Activated naive CD4-positive, alpha-beta T cell (primary cell): ENCODE measurements around the gene HEBP2.

ENCODE experiments used
- DNase-seq, 4 experiments: peaks; one replicate each; lab custom pipeline; 2025; lab: John Stamatoyannopoulos, UW

The HEBP2 gene

DNA sequence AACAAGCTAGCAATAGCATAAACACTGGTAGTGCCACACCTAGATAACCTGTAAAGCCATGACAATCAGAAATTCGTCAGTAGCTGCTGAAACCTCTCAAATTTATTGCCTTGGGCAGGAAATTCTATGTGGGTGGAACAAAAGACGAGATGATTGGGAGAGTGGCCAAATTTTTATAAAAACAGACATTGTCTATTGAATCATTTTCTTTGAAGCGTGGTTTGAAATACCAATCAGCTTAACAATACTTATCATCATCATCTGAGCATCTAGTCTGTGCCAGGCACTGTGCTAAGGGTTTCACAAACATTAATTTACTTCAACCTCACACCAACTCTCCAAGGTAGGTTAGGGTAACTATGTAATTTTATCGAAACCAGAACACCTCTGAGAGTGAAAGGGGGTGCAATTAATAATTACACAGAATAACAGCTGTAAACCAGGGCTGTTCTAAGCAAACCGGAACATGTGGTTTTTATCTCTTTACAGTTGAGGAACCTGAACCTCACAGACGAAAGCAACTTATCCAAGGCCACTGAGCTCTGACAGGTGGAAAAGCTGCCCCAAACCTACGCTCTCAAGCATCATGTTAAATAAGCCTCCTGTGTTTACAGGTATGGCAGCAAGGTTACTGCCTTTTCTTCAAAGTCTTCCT, 51.9 kb downstream of the HEBP2 start:
- no peak for DNase-seq

DNA sequence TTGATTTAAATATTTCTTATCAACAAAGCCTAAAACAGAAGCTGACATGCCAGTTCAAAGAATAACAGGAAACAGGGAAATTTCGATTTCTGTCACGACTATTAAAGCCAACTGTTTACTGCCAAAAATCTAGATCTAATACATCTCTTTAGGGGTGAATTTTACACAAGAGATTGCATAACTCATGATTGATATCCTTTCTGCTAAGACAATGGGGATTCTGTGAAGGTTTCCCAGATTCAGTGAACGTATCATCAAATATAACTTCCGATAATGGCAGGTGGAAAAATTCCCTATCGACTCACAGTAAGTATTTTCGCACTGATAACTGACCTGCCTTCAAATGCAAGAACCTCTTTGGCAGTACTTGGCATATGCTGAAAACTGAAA, 52.4 kb downstream of the HEBP2 start:
- no peak for DNase-seq

- DNase-seq, result no peak
Measured at GRCh38 chr6:138461647-138462046, 57.6 kb downstream of the HEBP2 start.

DNA sequence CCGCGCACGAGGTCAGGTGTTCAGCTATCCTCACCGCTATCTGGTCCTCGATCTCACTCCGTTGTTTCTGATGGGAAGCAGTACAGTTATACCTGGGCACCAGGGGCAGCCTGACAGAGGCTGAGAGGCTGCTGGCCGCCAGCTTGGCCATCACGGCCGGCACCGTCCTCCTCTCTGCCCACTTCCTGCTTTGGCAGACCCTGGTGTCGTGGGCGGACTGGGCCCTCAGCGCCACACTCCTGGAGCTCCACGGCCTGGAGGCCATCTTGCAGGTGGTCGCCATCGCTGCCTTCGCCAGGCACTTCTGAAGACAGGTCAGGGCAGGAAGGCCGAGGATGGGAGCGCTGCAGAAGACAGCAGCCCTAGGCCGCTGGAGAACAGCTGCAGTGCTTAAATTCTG, 60.1 kb downstream of the HEBP2 start:
- no peak for DNase-seq

DNA sequence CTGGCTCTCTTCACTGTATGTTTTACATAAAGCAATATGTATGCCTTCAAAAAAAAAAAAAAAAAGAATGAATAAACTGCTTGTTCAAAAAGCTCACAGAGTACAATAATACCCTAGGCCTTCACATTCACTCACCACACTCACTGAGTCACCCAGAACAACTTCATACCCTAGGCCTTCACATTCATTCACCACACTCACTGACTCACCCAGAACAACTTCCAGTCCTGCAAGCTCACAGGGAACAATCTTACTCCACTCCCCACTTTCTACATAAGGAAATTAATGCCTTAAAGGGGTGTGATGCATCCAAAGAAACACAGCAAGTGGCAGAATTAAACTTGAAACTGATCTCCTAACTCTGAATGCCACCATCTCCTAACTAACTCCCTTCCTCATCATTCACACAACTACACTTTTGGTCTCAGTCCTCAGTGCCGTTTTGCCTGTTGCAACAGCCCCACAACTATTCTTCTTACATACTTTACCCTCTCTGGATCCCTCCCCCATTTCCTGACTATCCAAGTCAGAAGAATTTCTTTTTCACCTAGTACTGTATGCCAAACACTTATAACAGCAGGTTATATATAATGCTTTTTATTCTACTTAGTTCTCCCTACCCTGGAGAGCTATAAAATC, 61.1 kb downstream of the HEBP2 start:
- DNase-seq, result no peak

DNA sequence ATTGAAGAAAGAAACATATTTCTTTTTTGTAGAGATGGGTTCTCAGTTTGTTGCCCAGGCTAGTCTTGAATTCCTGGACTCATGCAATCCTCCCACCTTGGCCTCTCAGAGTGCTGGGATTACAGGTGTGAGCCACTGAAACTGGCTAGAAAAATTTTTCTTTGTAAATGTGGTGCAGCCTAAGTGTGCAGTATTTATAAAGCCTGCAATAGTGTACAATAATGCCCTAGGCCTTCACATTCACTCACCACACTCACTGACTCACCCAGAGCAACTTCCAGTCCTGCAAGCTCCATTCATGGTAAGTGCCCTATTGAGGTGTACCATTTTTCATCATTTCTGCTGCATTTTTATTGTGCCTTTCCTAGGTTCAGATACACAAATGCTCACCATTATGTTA, 63.9 kb downstream of the HEBP2 start:
- DNase-seq, result no peak

DNA sequence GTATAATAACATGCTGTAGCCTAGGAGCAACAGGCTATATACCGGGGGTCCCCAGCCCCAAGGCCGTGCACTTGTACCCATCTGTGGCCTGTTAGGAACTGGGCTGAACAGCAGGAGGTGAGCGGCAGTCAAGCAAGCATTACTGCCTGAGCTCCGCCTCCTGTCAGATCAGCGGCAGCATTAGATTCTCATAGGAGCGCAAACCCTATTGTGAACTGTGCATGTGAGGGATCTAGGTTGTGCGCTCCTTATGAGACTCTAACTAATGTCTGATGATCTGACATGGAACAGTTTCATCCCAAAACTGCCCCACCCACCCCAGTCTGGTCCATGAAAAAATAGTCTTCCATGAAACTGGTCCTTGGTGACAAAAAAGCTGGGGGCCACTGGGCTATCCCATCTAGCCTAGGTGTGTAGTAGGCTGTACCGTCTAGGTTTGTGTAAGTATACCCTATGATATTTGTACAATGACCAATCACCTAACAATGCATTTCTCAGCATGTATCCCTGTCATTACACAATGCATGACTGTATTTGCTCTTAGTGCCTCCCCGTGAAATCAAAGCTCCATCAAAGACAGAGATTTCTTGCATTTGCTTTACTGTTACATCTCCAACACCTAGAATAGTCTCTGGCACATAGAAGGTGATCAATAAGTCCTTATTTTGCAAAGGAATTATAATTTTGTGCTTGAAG, 64.4 kb downstream of the HEBP2 start:
- DNase-seq, result no peak
